Pulmonary artery endothelial cell (primary cell): Measurements from ENCODE around the gene RAMP1. TPM values are rescaled to one million over a fixed set of nuclear protein-coding genes. Genes with fewer than 3 reads are reported as not detected.
"Not testable (repeated sequence)": the region's sequence is repeated elsewhere in the genome, so short reads cannot be mapped to it uniquely, and the experiment has no call there.

Experiments used
- DNase-seq: peaks from one replicate; pipeline ENCODE4 v3.0.0-alpha.2; 2011; ENCODE audit warnings: low read depth, low spot score
- total RNA-seq: library from RNA; depleted of rRNA; stranded (reverse); fragments of >200 nt; gene quantifications from 2 replicates; pipeline ENCODE4 v1.2.3, GENCODE V29; 2014

Gene RAMP1
- total RNA-seq, 1 donor from 2014 or later = not detected

GRCh38 chr2:237946423-237946822 lies 87.0 kb downstream of the RAMP1 start:
- no peak for DNase-seq

GRCh38 chr2:237951354-237951753 lies 91.9 kb downstream of the RAMP1 start:
- not testable (repeated sequence) for DNase-seq

- DNase-seq = no peak
Measured at GRCh38 chr2:237951878-237952277, 92.5 kb downstream of the RAMP1 start.

GRCh38 chr2:237952851-237953250 lies 93.4 kb downstream of the RAMP1 start:
- DNase-seq = no peak

- DNase-seq = no peak
Measured at GRCh38 chr2:237955640-237956401, 96.4 kb downstream of the RAMP1 start.

- DNase-seq = no peak
Measured at GRCh38 chr2:237956402-237956736, 96.9 kb downstream of the RAMP1 start.

GRCh38 chr2:237961637-237962036 lies 102.2 kb downstream of the RAMP1 start:
- no peak for DNase-seq

Other genes with a start within 250 kb of the RAMP1 start
- gene LRRFIP1, start 232.0 kb upstream of the RAMP1 start, total RNA-seq = 127 and 152 TPM in 2 replicates
- gene RBM44, start 60.8 kb upstream of the RAMP1 start, total RNA-seq = 0.33 and 0.39 TPM in 2 replicates
- 39.1 and 47.6 TPM in 2 replicates for gene UBE2F, start 107.4 kb downstream of the RAMP1 start, total RNA-seq
- gene SCLY, start 201.4 kb downstream of the RAMP1 start, total RNA-seq = 24.5 and 42.0 TPM in 2 replicates
- gene ESPNL, start 240.7 kb downstream of the RAMP1 start, total RNA-seq = under 0.01 TPM in 1 of 2 replicates, not detected in the other